Peyer's patch (tissue), 4 donors: ENCODE measurements around the gene TRAK1.

Experiments used
- POLR2A ChIP-seq, 2 donors: fragments of 450-650 bp; IDR thresholded peaks; one replicate each; pipeline ENCODE4 v1.5.1; 2017; ENCODE audit warnings: antibody characterized with exemption in 2 of 2, mild to moderate bottlenecking in 2 of 2, moderate library complexity in 2 of 2
- TF ChIP-seq, protein P1 (sequence below), 6 experiments: fragments of 450-650 bp in 4 of 6; fragments of 200-600 bp in 2 of 6; sonication (generic) in 1 of 6; IDR thresholded peaks; one replicate each; pipeline ENCODE4 v1.5.1; 2017 to 2019; ENCODE audit warnings: antibody characterized with exemption in 6 of 6, mild to moderate bottlenecking in 3 of 6, moderate library complexity in 1 of 6

DNA sequence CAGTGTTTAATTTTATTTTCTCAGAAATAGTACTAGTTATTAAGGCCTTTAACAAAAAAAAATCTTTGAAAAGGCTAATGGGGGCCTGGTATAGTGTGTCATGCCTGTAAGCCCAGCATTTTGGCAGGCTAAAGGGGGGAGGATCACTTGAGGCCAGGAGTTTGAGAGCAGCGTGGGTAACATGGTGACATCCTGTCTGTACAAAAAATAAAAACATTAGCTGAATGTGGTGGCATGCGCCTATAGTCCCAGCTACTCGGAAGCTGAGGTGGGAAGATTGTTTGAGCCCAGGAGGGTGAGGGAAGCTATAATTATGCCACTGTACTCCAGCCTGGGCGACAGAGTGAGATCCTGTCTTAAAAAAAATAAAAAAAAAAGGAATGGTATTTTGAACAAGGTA lies 61.9 kb downstream of the TRAK1 start:
- TF ChIP-seq, protein P1, sequence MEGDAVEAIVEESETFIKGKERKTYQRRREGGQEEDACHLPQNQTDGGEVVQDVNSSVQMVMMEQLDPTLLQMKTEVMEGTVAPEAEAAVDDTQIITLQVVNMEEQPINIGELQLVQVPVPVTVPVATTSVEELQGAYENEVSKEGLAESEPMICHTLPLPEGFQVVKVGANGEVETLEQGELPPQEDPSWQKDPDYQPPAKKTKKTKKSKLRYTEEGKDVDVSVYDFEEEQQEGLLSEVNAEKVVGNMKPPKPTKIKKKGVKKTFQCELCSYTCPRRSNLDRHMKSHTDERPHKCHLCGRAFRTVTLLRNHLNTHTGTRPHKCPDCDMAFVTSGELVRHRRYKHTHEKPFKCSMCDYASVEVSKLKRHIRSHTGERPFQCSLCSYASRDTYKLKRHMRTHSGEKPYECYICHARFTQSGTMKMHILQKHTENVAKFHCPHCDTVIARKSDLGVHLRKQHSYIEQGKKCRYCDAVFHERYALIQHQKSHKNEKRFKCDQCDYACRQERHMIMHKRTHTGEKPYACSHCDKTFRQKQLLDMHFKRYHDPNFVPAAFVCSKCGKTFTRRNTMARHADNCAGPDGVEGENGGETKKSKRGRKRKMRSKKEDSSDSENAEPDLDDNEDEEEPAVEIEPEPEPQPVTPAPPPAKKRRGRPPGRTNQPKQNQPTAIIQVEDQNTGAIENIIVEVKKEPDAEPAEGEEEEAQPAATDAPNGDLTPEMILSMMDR (IDR thresholded peaks at IDR 0.05) = no peak
- no peak for TF ChIP-seq POLR2A (IDR thresholded peaks at IDR 0.05)
